Ecto neural progenitor cell (in vitro differentiated cells): ENCODE measurements around the gene ZNF354C.

Experiments
- DNase-seq: peaks from one replicate; pipeline ENCODE4 v3.0.0-alpha.2; 2018; ENCODE audit warnings: low spot score

ZNF354C gene

DNA sequence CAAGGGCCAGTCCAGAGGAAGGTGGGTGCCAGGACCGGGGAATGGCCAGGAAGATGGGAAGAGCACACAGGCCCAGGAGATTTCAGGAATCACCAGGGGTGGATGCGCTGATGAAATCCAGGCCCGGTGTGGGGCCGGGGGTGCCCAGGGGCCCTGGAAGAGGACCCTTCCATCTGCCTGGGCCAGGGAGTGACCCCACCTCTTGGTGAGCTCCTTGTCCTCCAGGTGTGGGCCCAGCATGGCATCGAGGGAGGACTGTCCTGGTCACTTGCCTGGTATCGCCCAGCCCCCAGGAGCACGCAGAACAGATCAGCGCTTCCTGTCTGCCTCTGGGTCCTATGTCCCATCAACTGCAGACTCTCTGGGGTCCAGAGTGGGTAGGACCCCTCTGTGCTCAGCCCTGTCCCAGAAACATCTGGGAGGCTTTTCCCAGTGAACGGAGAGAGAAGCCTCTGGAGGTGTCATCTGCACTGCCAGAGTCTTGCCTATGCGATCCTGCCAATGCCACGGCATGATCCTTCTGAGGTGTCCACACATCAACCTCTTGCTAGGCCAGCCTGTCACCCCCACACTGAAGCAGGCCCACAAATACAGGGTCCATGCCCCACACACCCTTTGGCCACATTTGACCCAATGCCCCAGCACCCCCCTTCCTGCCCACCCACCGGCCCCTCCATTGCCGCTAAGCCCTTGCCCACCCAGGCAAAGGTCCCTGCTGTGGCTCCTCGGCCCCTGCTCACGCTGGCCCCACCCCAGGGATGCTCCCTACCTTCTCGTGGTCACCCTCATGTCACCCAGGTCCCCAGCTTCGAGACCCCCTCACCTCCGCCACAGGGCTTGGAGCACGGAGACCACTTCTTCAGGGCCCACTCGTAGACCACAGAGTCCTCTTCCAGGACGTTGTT lies 67.2 kb downstream of the ZNF354C start:
- no peak for DNase-seq

DNA sequence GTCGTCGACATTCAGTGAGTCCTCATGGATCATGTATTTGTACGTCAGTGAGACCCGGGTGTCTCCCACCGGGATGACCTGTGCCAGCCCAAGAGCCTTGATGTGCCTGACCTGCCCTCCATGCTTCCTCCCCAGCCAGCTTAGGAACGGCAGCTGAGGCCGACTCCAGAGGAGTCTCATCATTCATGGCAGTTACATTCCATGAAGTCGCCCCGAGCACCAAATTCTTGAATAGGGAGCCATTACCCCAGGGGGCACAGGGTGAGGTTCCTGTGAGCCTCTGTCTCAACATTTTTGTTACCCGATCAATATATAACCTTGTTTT lies 67.8 kb downstream of the ZNF354C start:
- DNase-seq, result no peak

DNA sequence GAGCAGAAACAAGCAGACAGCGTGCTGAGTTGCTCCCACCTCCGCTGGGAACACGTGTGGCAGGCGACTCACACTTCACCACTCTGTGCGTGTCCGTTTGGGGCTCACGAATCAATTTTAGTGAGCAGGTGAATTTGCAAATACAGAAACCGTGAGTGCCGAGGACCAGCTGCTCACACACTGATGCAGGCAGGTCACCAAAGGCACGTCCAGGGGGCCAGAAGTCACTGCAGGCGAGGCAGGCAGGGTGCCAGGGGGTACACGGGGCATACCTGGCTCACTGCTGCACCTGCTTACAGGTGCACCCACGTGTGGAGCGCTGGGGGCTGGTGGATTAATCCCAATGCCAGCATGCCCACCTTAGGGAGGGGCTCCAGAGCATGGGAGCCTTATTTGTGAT lies 68.8 kb downstream of the ZNF354C start:
- DNase-seq, result no peak

DNA sequence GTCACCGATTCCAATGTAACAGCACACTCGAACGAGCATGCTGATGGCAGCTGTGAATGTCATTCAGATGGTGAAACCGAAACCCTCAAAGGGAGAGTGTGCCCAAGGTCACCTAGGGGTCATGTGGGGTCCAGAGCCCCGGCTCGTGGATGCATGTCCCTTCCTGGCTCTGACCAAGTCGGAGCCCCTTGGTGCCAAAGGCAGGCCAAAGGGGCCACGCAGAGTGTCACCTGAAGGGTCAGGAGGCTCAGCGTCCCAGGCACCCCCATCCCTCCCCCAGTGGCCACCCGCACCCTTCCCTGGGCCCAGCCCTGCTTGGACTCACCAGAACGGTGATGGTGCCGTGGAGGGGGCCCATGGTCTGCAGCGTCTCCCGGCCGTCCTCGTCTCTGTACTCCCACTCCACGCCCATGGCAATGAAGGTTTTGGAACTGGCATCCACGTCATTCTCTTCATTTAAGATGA lies 69.5 kb downstream of the ZNF354C start:
- no peak for DNase-seq

DNA sequence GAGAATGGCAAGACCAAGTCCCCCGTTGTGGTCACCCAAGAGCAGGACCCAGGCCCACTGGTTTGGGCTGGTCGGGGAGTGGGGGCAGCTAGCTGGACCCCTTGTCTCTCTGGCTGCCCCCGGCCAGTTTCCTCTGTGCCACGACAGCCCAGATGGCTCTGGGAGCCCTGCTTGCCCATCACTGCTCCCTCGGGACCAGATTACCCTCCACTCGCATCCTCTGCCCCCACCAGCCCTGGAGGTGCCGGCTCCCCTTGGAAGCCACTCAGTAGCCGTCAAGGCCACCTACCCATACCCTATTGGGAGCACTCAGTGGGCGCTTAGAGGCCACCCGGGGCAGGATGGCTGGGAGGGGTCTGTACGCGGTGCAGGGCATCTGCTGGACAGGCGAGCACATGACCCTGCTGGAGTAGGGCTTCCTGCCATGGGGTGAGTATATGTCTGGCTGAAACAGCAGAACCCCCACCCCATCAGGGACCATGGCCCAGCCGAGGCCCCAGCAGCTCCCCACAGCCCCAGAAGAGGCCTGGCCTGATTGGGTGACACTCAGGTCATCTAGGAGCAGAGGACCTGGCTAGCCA lies 70.0 kb downstream of the ZNF354C start:
- no peak for DNase-seq

DNA sequence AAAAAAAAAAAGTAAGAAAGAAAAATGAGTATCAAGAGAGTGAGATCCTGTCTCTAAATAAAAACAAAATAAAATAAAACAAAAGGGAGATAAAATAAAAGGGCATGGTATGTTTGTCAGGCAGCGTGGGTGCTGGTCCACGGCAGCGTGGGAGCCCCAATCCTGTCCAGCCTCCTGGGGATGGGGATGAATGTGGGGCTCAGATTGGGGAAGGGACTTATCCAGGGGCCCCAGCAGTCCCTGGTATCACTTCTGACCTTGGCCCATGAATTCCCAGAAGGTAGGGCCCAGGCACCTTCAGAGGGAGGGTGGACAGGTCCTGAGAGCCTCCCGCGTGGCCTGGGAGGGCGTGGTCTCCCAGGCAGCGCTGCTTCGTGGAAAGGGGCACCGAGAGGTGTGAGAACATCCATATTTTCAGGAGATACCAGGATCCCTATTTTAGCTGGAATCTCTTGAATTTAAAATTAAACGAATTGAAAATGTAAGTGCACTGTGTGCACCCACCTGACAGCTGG lies 71.2 kb downstream of the ZNF354C start:
- no peak for DNase-seq

DNA sequence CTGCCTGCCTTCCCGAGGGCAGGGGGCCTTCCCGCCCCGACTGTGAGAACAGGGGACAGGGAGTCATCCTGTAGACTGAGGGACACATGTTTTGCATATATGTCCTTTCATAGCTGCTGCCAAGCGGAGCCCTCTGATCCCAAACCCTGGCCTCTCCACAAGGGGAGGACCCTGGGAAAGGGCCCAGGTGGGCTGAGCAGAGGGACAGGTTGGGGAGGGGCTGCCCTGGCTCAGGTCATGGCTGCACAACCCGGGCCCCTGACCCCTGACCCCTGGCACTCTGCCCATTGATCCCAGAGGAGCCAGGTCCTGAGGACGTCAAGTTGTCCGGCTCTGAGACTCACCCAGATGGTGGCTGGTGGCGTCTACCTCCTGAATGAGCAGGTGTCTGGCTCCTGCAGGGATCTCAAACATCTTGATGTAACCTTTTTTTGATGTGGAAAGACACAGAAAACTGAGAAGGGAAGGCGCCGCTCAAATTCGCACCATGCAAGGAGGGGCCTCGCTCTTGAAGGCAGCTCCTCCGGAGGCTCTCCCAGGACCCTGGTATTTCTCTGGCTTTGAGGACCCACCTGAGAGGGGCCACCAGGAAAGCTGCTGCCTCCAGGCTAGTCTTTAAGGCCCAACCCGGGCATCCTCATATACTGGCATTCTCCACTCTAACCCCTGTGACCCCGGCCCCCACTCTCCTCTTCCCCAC lies 71.9 kb downstream of the ZNF354C start:
- no peak for DNase-seq

DNA sequence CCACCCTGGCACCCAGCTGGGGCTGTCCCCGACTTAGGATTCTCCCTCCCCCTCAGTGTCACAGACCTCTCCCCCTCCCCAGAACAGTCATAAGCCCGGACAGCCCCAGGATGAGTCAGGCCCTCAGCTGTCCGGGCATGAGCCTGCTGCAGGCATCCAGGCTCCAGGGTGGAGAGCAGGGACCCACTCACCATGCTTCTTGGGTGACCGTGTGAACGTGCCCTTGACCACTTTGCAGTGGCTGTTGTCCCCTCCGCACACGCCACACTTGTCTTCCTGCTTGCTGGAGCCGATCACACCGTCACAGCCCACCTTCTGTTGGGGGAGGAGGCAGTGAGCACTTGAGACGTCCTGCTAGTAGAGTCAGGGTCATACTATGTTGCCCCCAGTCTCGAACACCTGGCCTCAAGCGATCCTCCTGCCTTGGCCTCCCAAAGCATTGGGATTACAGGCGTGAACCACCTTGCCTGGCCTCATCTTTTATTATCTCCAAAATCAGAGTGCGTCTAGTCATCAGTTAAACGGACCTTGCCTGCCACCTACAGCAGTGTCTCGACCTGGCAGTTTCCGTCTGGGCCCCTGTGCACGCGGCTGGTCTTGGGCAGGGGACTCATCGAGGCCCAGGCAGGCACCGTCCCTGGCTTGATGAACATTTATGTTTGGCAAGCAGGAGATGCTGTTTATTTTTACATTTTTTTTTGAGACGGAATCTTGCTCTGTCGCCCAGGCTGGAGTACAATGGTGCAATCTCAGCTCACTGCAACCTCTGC lies 72.6 kb downstream of the ZNF354C start:
- no peak for DNase-seq
